Parathyroid adenoma (tissue), 2 donors: ENCODE measurements around the gene RARRES2.

Experiments
- H2AFZ ChIP-seq: fragments of 300-600 bp; sonication (generic); one replicate; pipeline ENCODE4 v1.7.0; 2017; ENCODE audit warnings: antibody characterized with exemption, mild to moderate bottlenecking
- H3K27ac ChIP-seq: fragments of 300-600 bp; sonication (generic); one replicate; pipeline ENCODE4 v1.7.0; 2017
- H3K27me3 ChIP-seq: fragments of 300-600 bp; sonication (generic); one replicate; pipeline ENCODE4 v1.7.0; 2017; ENCODE audit warnings: low read length; ENCODE audit not compliant: control insufficient read depth, insufficient read depth
- H3K36me3 ChIP-seq: fragments of 300-600 bp; sonication (generic); one replicate; pipeline ENCODE4 v1.7.0; 2017; ENCODE audit warnings: low read length; ENCODE audit not compliant: control insufficient read depth, insufficient read depth
- H3K4me1 ChIP-seq: fragments of 300-600 bp; sonication (generic); one replicate; pipeline ENCODE4 v1.7.0; 2017; ENCODE audit warnings: control low read depth
- H3K4me2 ChIP-seq: fragments of 300-600 bp; sonication (generic); one replicate; pipeline ENCODE4 v1.7.0; 2017; ENCODE audit warnings: low read length
- H3K4me3 ChIP-seq: fragments of 300-600 bp; sonication (generic); one replicate; pipeline ENCODE4 v1.7.0; 2017; ENCODE audit warnings: low read depth, low read length
- H3K79me2 ChIP-seq: fragments of 300-600 bp; sonication (generic); one replicate; pipeline ENCODE4 v1.7.0; 2017; ENCODE audit warnings: control low read depth
- H3K9ac ChIP-seq: fragments of 300-600 bp; sonication (generic); one replicate; pipeline ENCODE4 v1.7.0; 2017; ENCODE audit warnings: mild to moderate bottlenecking
- H3K9me3 ChIP-seq: fragments of 300-600 bp; sonication (generic); one replicate; pipeline ENCODE4 v1.7.0; 2017; ENCODE audit warnings: low read length; ENCODE audit not compliant: control insufficient read depth
- TF ChIP-seq, protein P1 (sequence below): fragments of 300-600 bp; sonication (generic); IDR thresholded peaks from one replicate; pipeline ENCODE4 v1.7.0; 2017; ENCODE audit warnings: antibody characterized with exemption, mild to moderate bottlenecking
- donor health status: primary hyperparathyroidism.

Gene RARRES2

DNA sequence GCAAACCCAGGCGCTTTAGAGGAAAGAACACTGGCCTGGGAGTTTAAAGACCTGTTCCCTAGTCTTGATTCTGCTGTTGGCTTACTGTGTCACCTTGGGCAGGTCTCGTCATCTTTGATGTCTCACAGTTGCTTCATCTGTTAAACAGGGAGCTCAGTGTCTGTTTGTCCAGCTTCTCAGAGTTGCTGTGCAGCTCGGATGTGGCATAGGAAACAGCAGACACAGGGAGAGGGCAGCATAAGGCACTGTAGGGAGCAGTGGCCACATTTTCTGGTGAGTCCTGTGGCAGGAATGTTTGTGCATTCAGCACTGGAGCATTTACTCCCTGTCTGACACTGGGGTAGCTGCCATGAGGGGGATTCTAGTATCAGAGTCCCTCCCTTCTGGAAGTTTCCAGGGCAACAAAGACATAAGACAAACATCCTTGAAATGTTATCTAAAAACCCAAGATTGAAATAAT lies 29.2 kb upstream of the RARRES2 start:
- Histone ChIP-seq H3K4me1 (peaks cover 15% of the 10 kb centered on the region), H3K9ac (no peak overlapping the region), H3K4me2 (peak overlapping the region; percentile 88), H3K36me3 (no peaks in the 10 kb centered on the region), H3K4me3 (peak overlapping the region; percentile 88), H3K9me3 (no peaks in the 10 kb centered on the region), H3K27ac (no peak overlapping the region), H3K79me2 (peaks cover 23% of the 10 kb centered on the region), H3K27me3 (no peaks in the 10 kb centered on the region), H2AFZ (no peak overlapping the region)
- TF ChIP-seq, protein P1, sequence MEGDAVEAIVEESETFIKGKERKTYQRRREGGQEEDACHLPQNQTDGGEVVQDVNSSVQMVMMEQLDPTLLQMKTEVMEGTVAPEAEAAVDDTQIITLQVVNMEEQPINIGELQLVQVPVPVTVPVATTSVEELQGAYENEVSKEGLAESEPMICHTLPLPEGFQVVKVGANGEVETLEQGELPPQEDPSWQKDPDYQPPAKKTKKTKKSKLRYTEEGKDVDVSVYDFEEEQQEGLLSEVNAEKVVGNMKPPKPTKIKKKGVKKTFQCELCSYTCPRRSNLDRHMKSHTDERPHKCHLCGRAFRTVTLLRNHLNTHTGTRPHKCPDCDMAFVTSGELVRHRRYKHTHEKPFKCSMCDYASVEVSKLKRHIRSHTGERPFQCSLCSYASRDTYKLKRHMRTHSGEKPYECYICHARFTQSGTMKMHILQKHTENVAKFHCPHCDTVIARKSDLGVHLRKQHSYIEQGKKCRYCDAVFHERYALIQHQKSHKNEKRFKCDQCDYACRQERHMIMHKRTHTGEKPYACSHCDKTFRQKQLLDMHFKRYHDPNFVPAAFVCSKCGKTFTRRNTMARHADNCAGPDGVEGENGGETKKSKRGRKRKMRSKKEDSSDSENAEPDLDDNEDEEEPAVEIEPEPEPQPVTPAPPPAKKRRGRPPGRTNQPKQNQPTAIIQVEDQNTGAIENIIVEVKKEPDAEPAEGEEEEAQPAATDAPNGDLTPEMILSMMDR, result no peak

DNA sequence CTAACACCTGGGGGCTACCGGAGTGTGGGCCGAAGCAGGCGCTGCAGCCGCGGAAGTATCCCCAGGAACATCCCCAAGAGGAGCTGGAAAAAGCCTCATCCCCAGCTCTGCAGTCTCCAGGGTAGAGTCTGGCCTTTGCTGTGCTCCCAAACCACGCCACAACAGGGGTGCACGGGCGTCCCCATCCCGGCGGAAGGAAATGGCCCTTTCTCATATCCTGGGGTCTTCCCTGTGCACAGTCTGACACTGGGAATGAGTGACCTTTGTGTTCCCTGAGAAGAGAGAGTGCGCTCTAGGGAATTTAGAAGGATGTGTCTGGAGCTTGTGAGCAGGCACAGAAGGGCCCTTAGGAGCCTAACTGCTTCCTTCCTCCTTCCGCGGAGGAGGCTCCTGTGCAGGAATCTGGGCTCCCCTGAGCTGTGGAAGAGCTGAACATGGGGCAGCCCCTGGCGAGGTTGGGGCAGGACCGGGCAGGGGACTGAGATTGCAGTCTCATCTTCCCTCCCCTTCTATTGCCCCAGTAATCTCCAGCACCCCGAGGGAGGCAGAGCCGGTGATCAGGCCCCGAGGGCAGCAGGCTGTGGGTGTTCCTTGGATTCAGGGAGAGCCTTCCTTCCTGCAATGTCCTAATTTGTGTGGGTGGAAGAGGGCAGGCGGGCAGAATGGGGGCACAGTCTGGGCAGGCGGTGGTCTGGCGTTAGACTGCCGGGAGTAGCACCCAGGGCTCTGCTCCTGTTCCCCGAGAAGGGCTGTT lies 28.5 kb upstream of the RARRES2 start:
- H3K36me3 ChIP-seq, result no peaks in the 10 kb centered on the region
- H3K4me2 ChIP-seq, result peak overlapping the region; percentile 88
- H2AFZ ChIP-seq, result no peak overlapping the region
- H3K4me3 ChIP-seq, result peak overlapping the region; percentile 88
- peaks cover 23% of the 10 kb centered on the region for H3K79me2 ChIP-seq
- H3K9me3 ChIP-seq, result no peaks in the 10 kb centered on the region
- H3K27ac ChIP-seq, result peak overlapping the region; percentile 90
- peak overlapping the region; percentile 83 for H3K9ac ChIP-seq
- H3K27me3 ChIP-seq, result no peaks in the 10 kb centered on the region
- peaks cover 15% of the 10 kb centered on the region for H3K4me1 ChIP-seq
- TF ChIP-seq, protein P1, result no peak

DNA sequence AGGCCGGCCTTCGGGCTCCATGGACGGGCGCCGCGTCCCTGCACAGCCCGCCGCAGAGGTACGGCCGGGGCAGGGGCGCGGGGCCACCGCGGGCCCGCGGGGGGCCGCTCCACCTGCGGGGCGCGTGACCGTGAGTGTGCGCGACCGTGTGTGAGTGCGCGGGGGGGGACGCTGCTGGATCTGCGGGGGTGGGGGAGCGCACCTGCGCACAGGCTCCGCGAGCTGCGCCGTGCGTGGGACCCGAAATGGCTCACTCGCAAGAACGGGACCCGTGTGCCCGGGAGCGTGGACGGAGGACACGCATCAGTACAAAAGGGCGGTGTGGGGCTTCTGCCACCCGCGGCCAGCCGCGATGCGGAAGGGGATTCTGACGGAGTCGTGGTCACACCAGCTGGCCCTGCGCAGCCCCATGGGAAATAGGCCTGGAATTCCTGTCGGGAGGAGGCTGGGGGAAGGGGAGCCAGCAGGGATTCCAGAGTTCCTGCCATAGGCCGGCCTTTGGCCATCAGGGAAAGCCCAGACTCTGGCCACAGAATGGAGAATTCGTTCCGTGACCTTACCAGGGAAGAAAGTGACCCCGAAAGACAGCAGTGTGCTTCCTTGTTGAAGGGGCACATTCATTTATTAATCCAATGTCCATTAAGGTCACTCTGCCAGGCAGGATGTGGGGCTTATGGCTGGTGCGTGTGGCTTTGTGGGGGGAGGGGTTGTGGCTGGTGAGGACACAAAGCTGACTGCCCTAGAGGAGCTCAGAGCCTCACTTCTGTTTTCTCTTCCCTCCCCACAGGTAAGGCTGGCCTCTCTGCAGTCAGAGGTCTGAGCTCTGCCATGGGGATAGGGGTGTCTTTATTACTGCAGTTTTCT lies 27.7 kb upstream of the RARRES2 start:
- no peaks in the 10 kb centered on the region for H3K27me3 ChIP-seq
- H3K36me3 ChIP-seq, result no peaks in the 10 kb centered on the region
- H3K4me1 ChIP-seq, result peaks cover 15% of the 10 kb centered on the region
- peak overlapping the region; percentile 88 for H3K4me2 ChIP-seq
- H3K79me2 ChIP-seq, result peaks cover 23% of the 10 kb centered on the region
- peak overlapping the region; percentile 88 for H3K4me3 ChIP-seq
- peak overlapping the region; percentile 87 for H2AFZ ChIP-seq
- H3K9ac ChIP-seq, result peak overlapping the region; percentile 83
- H3K27ac ChIP-seq, result peak overlapping the region; percentile 90
- TF ChIP-seq, protein P1, result no peak
- no peaks in the 10 kb centered on the region for H3K9me3 ChIP-seq

DNA sequence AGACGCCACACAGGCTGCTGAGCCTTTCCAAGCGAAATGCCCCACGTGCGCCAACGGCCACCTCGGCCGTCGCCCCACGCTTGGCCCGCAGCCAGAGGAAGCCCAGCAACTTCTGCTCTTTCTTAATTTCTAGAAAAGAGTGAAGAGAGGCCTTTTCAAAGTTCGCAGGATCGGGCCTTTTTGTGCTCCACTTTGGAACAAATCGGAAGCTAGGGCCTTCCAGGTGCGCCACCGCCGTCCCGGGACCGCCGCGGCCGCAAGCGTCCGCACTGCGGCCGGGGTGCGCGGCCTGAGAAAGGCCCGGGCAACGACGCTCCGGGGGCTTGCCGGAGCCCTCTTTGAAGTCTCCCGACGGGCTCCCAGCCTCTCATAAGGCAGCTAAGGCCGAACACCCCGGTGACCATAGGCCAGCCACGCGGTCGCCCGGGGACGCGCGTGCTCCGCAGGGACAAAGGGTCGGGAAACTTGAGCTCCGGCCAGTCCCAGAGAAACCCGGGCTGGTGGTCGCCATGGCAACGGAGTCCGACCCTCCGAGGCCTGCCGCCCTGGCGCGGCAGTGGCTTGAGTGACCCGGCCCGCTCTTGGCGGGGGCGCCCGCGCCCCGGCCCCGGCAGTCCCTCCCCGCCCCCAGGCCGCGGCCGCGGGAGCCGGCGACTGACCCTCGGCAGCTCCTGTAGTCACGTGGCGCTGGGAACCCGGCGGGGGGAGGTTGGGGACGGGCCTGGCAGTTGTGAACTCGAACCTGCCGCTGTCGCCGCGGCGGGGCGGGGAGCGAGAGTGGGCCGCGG lies 26.9 kb upstream of the RARRES2 start, which contains the start of gene REPIN1:
Gene REPIN1, plus strand, starts transcription at position 727 of the 788 bp plus-strand sequence. CDS start 890 bp downstream, outside the sequence.
- Histone ChIP-seq H3K36me3 (no peaks in the 10 kb centered on the region), H3K4me2 (peak within 1 kb of the TSS; percentile 88), H3K27ac (peak within 1 kb of the TSS; percentile 90), H3K27me3 (no peaks in the 10 kb centered on the region), H3K9ac (peak within 1 kb of the TSS; percentile 94), H3K4me1 (peaks cover 14% of the 10 kb centered on the region), H2AFZ (peak within 1 kb of the TSS; percentile 100), H3K9me3 (no peaks in the 10 kb centered on the region), H3K4me3 (peak within 1 kb of the TSS; percentile 88), H3K79me2 (peaks cover 23% of the 10 kb centered on the region)
- TF ChIP-seq, protein P1, result no peak
